PC-9 (cell line): ENCODE measurements around the gene DENND5A. TPM values are rescaled to one million over a fixed set of nuclear protein-coding genes. Genes with fewer than 3 reads are reported as not detected.
A peak's percentile ranks its signal among the peaks of the same experiment; 100 is the strongest.

Experiments used
- BruUV-seq: library from RNA; stranded (reverse); fragments of 400-500 nt; replicated peaks from 2 replicates; lab custom pipeline; 2021; lab: Mats Ljungman, UMichigan
- CTCF ChIA-PET: fragments of 300-600 bp; sonication (Branson Sonifier 250); formaldehyde crosslinking; loops from one replicate; lab custom pipeline; 2022; ENCODE audit warnings: antibody characterized with exemption; lab: Charles Lee
- POLR2A ChIA-PET: fragments of 300-600 bp; sonication (Branson Sonifier 250); formaldehyde crosslinking; loops from one replicate; lab custom pipeline; 2022; ENCODE audit warnings: antibody characterized with exemption; ENCODE audit not compliant: unreplicated experiment; lab: Charles Lee
- DNase-seq, 2 experiments: peaks; one replicate each; pipeline versions ENCODE4 v3.0.0 to v3.0.0-alpha.2; 2015 to 2022; ENCODE audit warnings: mixed read lengths in 1 of 2
- H2AFZ ChIP-seq: fragments of 200-600 bp; sonication (generic); 2 replicates; pipeline ENCODE4 v1.8.1; 2017; ENCODE audit warnings: antibody characterized with exemption
- H3F3A ChIP-seq: fragments of 200-600 bp; sonication (generic); 2 replicates; pipeline ENCODE4 v1.8.1; 2017; ENCODE audit warnings: antibody characterized with exemption, mild to moderate bottlenecking, low read depth; ENCODE audit not compliant: insufficient read depth
- H3K27ac ChIP-seq: fragments of 200-600 bp; sonication (generic); 2 replicates; pipeline ENCODE4 v1.6.1; 2016; ENCODE audit warnings: mixed run types
- H3K27me3 ChIP-seq: fragments of 200-600 bp; sonication (generic); 2 replicates; pipeline ENCODE4 v1.6.1; 2016; ENCODE audit warnings: low read depth, mixed run types; ENCODE audit not compliant: insufficient read depth
- H3K36me3 ChIP-seq: fragments of 200-600 bp; sonication (generic); 2 replicates; pipeline ENCODE4 v1.6.1; 2016; ENCODE audit warnings: low read depth, mixed run types
- H3K4me1 ChIP-seq: fragments of 200-600 bp; sonication (generic); replicated peaks from 2 replicates; pipeline ENCODE4 v1.6.1; 2016; ENCODE audit warnings: mixed run types; ENCODE audit not compliant: insufficient read depth
- H3K4me2 ChIP-seq: fragments of 200-600 bp; sonication (generic); 2 replicates; pipeline ENCODE4 v1.6.1; 2017; ENCODE audit warnings: mixed run types
- H3K4me3 ChIP-seq: fragments of 200-600 bp; sonication (generic); 2 replicates; pipeline ENCODE4 v1.6.1; 2016; ENCODE audit warnings: mixed run types
- H3K79me2 ChIP-seq: fragments of 200-600 bp; sonication (generic); 2 replicates; pipeline ENCODE4 v1.6.1; 2017; ENCODE audit warnings: low read depth, mixed run types
- H3K9me2 ChIP-seq: fragments of 200-600 bp; sonication (generic); 2 replicates; pipeline ENCODE4 v1.8.1; 2017; ENCODE audit warnings: mild to moderate bottlenecking; ENCODE audit not compliant: insufficient read depth
- H3K9me3 ChIP-seq: fragments of 200-600 bp; sonication (generic); 2 replicates; pipeline ENCODE4 v1.8.1; 2016; ENCODE audit warnings: low read depth; ENCODE audit not compliant: insufficient read depth
- H4K20me1 ChIP-seq: fragments of 200-600 bp; sonication (generic); 2 replicates; pipeline ENCODE4 v1.8.1; 2017; ENCODE audit not compliant: insufficient read depth
- CTCF ChIP-seq: fragments of 200-600 bp; sonication (generic); conservative IDR thresholded peaks from 2 replicates; pipeline ENCODE4 v1.6.1; 2017; ENCODE audit warnings: mixed run types, antibody characterized with exemption, mild to moderate bottlenecking, moderate library complexity
- EZH2 ChIP-seq: fragments of 200-600 bp; sonication (generic); IDR thresholded peaks from 2 replicates; pipeline ENCODE4 v1.8.0; 2017; ENCODE audit warnings: antibody characterized with exemption, low read depth
- intact Hi-C: fragments of 100-400 bp; cut with micrococcal nuclease; formaldehyde crosslinking; loops from one replicate; pipeline ENCODE4 v1.10.0; 2022; ENCODE audit not compliant: unreplicated experiment
- total RNA-seq: library from RNA; stranded (reverse); gene quantifications from 2 replicates; pipeline ENCODE4 v1.2.3, GENCODE V29; 2021

The DENND5A gene
- total RNA-seq, 1 experiment from 2014 or later = 19.8 TPM

DNA sequence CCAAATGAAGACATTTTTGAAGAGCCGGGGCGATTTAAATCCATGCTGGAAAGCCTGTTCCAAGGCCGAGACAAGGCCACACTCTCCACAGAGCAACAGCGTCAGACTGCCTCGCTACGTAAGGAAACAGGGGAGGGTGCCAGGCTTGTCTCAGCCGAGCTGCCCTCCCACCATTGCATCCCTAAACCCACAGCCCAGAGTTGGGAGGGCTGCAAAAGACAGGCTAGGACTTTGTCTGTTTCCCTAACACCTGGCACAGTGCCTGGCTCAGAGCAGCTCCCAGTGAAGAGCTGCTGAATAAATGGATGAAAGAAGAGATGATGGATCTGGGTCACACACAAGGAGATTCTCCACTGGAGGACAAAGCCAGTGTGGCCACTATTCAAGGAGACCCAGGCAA, 122.4 kb downstream of the DENND5A start:
- Histone ChIP-seq H3K27ac (no peak overlapping the region), H3K4me3 (no peak overlapping the region), H3K4me1 (peaks cover 47% of the 10 kb centered on the region), H3K9me2 (no peaks in the 10 kb centered on the region), H3K79me2 (no peaks in the 10 kb centered on the region), H3K27me3 (no peaks in the 10 kb centered on the region), H3F3A (peaks cover 18% of the 10 kb centered on the region), H2AFZ (no peak overlapping the region), H3K36me3 (no peaks in the 10 kb centered on the region), H3K4me2 (no peak overlapping the region), H3K9me3 (no peaks in the 10 kb centered on the region), H4K20me1 (no peaks in the 10 kb centered on the region)
- BruUV-seq = no TSS peak
- no peak for DNase-seq
- POLR2A ChIA-PET = no interaction called here
- CTCF ChIA-PET = no interaction called here
- intact Hi-C loops = no loop called here
- no peak for TF ChIP-seq EZH2
- no peak for TF ChIP-seq CTCF

DNA sequence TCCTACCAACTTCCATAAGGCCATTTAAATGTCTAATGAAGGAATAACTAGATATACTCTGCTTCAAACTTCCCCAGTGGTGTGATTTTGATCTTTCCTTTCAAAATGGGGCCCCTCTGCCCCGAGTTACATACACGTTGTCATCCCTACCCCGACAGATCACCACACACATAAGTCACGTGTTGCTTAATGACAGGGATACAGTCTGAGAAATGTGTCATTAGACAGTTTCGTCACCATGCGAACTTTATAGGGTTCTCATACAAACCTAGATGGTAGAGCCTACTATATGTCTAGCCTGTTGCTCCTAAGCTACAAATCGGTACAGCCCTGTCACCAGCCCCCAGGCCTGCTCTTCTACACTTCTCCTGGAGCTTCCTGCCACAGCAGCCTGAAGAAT, 124.0 kb downstream of the DENND5A start:
- Histone ChIP-seq H3K4me2 (no peak overlapping the region), H3K9me3 (no peaks in the 10 kb centered on the region), H3K27me3 (no peaks in the 10 kb centered on the region), H3K9me2 (no peaks in the 10 kb centered on the region), H3F3A (peaks cover 17% of the 10 kb centered on the region), H2AFZ (no peak overlapping the region), H3K36me3 (no peaks in the 10 kb centered on the region), H3K27ac (no peak overlapping the region), H3K79me2 (no peaks in the 10 kb centered on the region), H3K4me3 (no peak overlapping the region), H3K4me1 (peaks cover 56% of the 10 kb centered on the region), H4K20me1 (no peaks in the 10 kb centered on the region)
- ChIA-PET CTCF (no interaction called here), POLR2A (interaction anchor here (0.5 kb wide), 1 partner anchor 102 kb away, joined by 5 read pairs; no protein-coding TSS in a partner anchor)
- intact Hi-C loops = no loop called here
- no peak for DNase-seq
- TF ChIP-seq CTCF = no peak
- TF ChIP-seq EZH2 = no peak
- no TSS peak for BruUV-seq

DNA sequence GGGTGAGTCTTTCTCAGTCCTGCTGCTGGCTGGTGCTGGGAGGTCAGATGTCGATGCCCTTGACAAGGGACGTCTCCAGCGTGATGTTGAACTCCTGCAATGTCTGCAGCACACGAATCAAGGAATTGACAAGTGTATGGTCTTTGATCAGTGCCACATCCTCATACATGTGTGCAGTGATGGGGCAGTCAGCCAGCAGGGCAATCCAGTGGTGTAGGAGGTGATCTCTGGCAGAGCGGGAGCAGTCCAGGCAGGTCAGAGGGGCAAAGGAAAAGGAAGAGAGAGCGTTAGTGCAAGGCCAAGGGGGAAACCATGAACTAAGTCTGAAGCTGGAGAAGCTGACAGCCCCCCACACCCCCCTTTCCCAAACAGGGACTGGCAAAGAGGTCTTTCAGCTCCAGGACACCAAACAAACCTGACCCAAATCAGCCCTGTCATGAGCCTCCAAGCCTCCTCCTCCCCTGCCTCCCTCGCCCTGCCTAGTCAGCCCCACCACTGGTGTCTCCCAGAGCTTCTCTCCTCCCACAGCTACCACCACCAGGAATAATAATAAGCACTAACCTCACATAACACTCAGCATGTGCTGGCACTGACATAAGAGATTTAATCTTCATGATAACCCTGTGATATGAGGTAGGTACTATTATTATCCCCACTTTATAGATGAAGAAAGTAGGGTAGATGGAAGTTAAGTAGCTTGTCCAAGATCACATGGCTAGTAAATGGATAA, 125.4 kb downstream of the DENND5A start:
- no peaks in the 10 kb centered on the region for H3K9me3 ChIP-seq
- H3K36me3 ChIP-seq = no peaks in the 10 kb centered on the region
- no TSS peak for BruUV-seq
- no peaks in the 10 kb centered on the region for H3K79me2 ChIP-seq
- H3K9me2 ChIP-seq = no peaks in the 10 kb centered on the region
- H3K27ac ChIP-seq = 0 out of 2 replicates have a peak overlapping the region, but pooled peaks have one; percentile 5
- no peak for DNase-seq
- ChIA-PET CTCF (no interaction called here), POLR2A (no interaction called here)
- peaks cover 17% of the 10 kb centered on the region for H3F3A ChIP-seq
- no peaks in the 10 kb centered on the region for H4K20me1 ChIP-seq
- no peaks in the 10 kb centered on the region for H3K27me3 ChIP-seq
- peaks cover 48% of the 10 kb centered on the region for H3K4me1 ChIP-seq
- intact Hi-C loops = loop anchor here (1.0 to 5.0 kb wide), 3 partner anchors 122 to 227 kb away; partner anchors contain the start of genes AKIP1 and TMEM9B
- TF ChIP-seq EZH2 = no peak
- no peak for TF ChIP-seq CTCF
- H2AFZ ChIP-seq = no peak overlapping the region
- no peak overlapping the region for H3K4me3 ChIP-seq
- H3K4me2 ChIP-seq = 0 out of 2 replicates have a peak overlapping the region, but pooled peaks have one; percentile 45
